ENCODE measurements around the gene RNU6-1.

The RNU6-1 gene

DNA sequence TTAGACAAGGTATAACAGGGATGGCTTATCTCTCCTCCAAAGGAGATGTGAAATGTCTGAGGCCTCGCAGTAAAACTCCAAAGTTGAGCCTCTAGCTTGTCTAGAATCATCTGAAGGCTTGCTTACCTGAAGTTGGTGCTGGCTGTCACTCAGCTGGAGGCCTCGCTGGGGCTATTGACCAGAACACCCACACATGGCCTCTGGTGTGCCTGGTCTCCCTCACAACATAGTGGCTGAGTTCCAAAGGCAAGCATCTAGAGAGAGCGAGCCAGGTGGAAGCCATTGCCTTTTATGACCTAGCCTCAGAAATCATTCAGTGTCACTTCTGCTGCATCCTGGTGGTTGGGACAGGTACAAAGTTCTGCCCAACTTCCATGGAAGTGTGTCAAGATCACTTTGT, 17.4 kb upstream of the RNU6-1 start:
- no peak for DNase-seq (ENCODE audit: low read depth in 2 of 2)

DNA sequence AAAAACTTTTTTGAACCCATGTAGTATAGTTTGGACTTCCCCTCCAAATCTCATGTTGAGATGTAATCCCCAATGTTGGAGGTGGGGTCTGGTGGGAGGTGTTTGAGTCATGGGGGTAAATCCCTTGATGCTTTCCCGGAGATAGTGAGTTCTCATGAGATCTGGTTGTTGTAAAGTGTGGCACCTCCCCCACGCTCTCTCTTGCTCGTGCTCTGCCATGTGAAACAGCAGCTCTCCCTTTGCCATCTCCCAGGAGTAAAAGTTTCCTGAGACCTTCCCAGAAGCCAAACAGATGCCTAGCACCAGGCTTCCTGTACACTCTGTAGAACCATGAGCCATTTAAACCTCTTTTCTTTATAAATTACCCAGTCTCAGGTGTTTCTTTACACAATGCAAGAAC, 16.0 kb upstream of the RNU6-1 start:
- no peak for DNase-seq (ENCODE audit: low read depth in 2 of 2)

DNA sequence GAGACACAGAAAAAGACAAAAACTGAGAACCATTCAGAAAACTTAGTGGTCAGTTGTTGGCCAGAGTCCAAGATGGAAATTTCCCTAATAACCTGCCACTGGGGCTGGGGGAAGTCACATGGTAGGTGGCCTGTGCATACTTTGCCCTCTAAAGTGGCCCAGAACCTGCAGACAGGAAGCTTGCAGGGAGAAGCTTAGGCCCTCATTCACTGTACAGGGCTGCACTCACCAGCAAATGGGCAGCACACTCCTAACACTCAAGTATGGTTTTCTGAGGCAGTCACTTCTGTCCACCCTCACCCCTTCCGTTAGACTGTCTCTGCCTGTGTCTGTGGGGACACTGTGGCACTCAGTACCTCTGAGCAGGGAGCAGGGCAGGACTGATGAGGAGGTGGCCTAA, 14.5 kb upstream of the RNU6-1 start:
- no peak for DNase-seq (ENCODE audit: low read depth in 2 of 2)

DNA sequence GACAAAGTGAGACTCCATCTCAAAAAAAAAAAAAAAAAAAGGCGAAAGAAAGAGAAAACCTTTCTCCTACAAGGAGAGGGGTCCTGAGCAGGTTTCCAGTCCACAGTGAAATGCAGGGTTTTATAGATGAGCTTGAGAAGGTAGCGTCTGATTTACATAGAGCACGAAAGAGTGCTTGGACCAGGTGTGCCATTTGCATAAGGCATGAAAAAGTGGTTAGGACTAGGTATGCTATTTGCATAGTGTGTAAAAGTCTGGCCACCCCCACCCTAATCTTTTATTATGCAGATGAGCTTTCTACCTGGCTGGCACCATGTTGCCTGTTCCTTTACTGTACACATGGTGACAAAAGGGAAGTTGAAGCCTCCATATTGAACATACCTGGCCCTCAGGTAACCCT, 13.6 kb upstream of the RNU6-1 start:
- DNase-seq (ENCODE audit: low read depth in 2 of 2): no peak

DNA sequence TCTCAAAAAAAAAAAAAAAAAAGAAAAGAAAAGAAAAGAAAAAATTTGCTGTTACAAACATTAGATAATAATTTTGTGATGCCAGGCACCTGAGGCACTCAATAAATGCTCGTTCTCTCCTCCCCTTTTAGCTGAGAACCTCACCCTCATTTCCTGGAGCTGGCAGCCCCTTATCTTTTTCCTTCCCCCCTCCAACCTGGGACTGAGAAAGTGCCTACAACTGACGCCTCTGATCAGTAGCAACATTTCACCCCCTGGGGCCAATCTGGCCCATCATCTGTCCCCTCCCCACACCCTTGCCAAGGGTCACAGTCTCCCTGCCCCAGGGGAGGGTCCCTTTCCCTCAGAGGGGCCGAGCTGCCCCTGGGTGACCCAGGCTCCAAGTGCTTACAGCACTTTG, 12.6 kb upstream of the RNU6-1 start:
- no peak for DNase-seq (ENCODE audit: low read depth in 2 of 2)

DNA sequence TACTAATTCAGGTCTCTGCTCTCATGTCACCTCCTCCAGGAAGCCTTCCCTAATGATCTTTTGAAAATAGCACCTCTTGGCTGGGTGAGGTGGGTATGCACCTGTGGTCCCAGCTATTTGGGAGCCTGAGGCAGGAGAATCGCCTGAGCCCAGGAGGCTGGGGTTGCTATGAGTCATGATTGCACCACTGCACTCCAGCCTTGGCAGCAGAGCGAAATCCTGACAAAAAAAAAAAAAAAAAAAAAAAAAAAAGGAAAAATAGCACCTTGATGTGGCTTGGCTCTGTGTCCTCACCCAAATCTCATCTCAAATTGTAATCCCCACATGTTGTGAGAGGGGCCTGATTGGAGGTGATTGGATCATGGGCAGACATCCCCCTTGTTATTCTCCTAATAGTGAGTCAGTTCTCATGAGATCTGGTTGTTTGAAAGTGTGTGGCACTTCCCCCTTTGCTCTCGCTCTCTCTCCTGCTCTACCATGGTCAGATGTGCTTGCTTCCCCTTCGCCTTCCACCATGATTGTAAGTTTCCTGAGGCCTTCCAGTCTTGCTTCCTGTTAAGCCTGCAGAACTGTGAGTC, 11.2 kb upstream of the RNU6-1 start:
- DNase-seq (ENCODE audit: low read depth in 2 of 2): no peak

DNA sequence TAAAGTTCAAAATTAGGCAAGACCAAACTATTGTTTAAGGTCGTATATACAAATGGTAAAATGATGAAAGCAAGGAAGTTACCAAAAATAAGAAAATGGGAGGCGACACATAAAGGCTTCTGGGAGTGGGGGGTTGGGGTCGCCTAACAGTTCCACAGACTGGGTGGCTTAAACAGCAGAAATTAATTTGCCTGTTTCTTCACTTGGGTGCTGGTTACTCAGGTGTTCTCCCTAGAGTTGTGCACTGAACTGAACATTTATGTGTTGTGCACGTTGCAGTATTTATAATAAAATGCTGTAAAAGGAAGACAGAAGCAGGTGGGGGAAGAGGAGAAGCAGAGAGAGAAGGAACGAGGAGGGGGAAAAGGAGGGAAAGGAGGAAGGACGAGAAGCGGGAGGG, 10.5 kb upstream of the RNU6-1 start:
- DNase-seq (ENCODE audit: low read depth in 2 of 2): no peak

DNA sequence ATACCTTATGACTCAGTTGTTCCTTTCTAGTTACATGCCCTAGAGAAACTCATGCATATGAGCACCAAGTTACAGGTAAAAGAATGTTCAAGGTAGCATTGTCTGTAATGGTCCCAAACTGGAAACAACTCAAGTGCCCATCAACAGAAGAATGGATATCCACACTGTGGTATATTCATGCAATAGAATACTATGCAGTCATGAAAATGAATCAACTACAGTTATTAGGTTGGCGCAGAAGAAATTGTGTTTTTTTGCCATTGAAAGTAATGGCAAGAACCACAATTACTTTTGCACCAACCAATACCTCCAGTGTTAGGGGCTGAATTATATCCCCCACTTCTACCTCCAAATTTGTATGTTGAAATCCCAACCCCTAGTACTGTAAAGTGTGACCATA, 9.7 kb upstream of the RNU6-1 start:
- DNase-seq (ENCODE audit: low read depth in 2 of 2): no peak

DNA sequence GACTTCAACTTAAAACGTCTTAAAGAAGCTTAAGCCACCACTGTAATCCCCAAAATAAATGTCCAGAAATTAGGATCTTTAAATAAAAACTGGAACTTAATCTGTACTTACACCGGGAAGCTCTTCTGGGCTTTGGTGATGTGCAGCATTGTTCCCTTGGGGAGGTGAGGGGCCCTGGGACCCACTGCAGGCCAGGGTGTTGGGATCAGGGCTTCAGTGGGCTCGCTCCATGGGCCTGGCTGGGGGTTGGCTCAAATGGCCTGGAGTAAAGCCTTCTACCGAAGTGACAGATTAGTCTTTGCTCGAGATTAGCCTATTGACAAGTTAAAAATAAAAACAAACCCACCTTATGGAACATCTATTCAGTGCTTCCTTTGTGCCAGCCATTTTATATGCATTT, 6.1 kb upstream of the RNU6-1 start:
- no peak for DNase-seq (ENCODE audit: low read depth in 2 of 2)

DNA sequence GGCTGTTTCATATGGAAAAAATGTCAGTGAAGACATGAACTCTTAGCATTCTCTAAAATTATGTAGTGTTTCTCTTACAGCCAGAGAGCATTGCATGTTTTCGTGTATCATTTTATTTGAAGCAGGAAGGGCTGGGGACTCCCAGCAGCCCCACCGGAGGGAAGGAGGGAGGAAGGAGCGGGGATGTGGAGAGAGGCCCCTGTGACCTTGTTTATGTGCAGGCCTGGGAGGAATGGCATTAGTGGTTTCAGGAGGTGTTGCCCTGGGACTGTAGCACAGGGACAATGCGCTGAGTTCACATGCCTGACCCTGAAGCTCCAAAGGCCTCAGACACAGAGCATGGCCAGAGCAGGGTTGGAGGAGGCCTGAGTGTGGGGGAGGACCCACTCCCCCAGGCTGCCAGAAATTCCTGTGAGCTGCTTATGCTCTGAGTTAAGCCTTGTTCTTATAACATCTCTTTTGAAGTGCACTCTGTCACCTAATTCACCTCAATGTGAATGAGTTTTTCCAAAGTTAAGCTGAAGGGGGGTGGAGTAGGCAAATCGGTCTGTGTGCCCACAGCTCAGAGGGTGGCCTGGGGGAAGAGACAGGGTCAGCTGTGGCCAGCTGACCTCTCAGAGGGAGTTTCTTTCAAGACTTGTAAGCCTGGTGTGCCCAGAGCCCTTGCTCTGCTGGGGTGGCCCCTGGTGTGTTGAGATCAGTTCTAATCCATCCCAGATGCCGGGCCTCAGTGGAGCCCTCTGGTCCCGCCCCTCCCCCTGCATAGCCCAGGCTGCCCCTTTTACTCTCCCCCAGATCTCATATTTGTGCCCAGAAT, 3.9 kb upstream of the RNU6-1 start:
- DNase-seq (ENCODE audit: low read depth in 2 of 2): no peak

DNA sequence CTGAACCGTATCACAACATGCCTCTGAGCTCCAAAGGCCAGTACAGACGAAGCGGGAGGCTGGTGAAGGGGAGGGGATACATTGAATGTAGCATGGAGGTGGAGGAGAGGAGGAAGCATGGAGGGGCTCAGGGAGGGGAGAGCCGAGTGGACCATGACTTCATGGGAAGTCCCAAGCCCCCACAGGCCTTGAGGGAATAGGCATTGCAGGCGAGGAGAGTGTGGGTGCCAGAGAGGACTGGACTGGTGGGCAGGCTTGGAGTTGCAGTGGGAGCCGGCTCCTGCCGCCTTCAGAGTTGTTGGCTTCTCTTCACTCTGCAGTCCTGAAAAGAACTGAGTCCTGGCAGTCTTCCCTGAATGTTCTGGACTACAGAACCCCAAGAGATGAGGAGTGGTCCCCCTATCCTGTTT, 3.3 kb upstream of the RNU6-1 start:
- DNase-seq (ENCODE audit: low read depth in 2 of 2): no peak

DNA sequence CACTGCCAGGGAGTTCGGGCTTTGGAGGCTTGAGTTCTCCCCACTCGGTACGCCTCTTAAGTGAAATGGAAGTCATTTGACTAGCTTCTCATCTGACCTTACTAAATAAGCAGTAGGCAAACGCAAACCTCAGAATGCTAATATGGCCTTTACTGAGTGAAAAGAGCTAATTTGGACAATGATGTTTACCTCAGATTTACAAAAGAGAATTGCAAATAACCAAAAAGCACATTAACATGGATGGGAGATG, 1.6 kb upstream of the RNU6-1 start:
- no peak for DNase-seq (ENCODE audit: low read depth in 2 of 2)

DNA sequence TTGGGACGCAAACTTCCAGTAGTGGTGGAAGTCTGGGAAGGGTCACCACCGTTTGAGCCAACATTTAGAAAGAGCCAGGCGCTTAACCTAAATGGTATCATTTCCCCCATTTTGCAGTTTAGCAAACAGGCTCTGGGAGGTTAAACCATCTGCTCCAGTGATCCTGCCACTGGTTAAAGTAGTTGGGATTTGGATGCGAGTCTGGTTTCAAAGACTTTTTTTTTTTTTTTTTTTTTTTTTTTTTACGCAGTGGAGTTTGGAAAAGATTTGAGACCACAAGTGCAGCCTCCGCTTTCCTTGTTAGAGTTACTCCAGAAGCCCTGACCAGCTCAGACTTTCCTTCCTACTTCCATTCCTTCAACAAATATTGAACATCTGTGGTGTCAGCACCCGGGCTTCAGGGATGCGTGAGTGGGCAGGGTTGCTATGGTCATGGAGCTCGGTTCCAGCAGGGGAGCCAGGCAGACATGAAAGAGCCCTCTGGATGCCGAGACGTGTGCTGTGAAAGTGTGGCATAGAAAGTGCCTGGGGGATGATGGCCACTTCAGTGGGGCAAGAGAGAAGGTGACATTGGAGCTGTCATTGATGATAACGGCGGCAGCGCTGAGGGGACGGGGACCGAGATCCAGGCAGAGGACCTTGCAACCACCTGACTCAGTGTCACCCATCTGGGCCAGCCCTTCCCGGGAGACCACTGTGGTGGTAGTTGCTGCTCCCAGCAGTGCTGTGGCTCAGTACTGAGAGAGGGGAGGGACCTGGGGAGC, 1.1 kb upstream of the RNU6-1 start:
- DNase-seq (ENCODE audit: low read depth in 2 of 2): no peak

DNA sequence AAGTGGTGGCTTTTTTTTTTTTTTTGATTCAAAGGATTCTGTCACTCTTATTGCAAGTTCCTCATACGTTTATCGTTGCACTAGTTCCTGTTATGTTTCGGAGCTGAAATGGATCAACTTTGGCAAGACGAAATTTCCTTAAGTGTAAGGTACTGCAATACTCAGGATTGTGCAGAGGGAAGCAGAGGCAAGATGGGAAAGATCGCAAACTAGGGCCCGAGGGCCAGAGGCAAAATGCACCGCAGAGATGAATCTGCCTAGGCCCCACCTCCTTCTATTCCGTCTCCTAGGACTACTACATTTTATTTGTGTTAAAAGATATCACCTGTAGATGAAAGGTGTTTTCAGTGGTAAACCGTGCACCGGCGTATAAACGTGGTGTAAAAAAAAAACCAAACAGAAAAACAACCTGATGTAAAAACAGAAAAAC, 331 bp downstream of the RNU6-1 start:
- no peak for DNase-seq (ENCODE audit: low read depth in 2 of 2)

DNA sequence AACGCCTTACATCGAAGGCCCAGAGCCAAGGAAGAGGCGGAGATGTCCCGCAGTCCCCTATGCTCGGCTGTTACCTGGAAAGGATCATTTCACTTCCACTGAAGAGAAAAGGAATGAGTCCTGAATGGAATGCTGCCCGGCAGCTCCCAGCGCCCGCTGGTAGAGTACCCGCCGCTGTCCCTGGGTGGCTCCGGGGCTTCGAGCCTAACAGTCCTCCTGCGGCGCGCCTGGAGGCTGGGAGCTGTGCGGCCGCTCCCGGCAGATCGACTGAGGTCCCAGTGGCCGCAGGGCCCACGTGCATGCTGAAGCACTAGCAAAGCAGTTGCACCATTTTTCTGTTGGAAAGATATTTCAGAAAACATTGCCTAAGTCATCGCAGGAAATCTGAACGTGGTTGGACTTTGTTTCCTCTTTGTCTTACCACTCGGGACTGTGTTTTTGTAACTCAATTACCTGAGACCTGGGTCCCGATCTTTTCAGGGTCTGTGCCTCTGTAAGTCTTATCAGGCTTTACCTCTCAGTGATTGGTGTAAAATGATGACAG, 984 bp downstream of the RNU6-1 start:
- no peak for DNase-seq (ENCODE audit: low read depth in 2 of 2)

DNA sequence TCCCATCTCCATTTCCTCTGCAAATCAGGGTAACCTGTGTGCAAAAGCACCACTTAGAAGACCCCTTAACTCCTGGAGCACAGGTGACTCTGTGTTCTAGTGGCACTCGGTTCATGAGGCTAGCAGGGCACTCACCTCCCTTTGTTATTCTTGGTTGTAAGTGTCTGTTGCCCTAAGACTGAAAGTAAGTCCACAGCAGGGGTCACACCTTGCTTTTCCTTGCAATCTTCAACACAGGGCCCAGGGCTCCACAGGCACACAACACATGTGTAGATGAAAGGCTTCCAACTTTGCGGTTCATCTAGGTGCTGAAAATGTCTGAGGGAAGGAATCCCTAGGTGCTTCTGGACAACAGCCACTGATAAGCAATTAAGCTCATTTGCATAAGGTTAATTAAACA, 2.9 kb downstream of the RNU6-1 start:
- no peak for DNase-seq (ENCODE audit: low read depth in 2 of 2)

DNA sequence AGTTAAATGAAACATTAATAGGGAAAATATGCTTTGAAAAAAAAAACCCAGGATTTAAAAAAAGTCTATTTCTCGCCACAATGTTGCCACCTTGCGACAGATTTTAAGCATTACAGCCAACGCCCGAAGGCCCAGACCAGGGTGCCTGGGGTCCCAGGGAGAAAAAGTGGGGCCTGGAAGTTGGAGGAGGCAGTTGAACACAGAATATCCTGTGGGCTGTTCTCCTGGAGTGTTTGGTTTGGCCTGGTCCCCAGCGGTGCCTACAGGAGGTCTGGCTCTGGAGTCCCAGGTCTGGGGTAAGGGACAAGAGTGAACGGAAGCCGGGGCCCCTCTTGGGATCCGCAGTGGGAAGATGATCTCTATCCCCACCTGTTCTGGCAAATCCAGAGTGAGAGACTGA, 3.4 kb downstream of the RNU6-1 start:
- DNase-seq (ENCODE audit: low read depth in 2 of 2): no peak

DNA sequence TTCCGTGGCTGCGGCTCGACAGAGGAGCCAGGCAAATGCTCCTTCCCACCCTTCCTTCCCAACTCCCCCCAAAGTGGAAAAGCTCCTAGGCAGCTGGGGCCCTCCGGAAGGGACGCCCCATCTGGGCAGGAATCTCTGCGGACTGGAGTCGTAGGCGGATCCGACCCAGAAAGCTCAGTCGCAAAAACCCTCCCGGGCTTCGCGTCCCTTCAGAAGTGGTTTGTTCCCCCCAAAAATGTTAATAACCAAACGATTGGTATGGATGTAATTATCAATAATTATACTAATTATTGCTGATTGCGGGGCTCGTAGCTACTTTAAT, 3.8 kb downstream of the RNU6-1 start:
- DNase-seq (ENCODE audit: low read depth in 2 of 2): no peak

DNA sequence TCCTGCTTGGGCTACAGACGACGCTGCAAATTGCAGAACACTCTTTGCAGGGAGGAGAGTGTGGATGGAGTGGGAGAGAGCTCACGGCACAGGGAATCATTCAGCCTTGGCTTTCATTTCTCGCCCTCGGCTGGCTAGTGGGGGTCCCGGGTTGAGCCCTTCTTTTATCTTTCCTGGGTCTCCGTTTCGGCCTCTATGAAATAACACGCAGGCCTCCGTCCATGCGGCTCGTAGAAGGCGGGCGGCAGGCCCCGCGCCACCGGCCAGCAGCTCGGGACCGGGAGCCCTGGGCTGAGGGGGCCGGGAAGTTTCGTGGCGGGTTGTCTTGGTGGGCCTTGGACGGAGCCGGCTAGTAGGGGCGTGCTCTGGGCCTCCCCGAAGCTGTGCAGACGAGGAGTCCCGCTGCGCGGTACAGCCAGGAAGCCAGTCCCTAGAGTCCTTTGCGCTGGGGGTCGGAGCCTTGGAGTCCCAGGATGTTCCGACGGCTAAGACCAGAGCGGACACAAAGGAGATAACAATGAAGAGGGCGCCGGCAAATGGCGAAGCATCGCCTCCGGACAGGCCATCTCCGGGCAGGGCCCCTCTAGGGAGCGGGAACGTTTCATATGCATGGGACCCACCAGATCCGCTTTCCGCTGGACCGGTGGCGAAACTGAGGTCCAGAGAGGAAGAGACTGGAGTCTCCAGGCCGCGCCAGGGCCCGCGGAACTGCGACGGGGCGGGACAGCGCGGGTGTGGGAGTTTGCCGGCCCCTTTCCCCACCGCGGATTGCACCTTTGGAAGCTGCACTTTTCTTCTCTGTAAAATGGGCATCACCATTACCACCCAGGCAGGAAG, 4.3 kb downstream of the RNU6-1 start:
- DNase-seq (ENCODE audit: low read depth in 2 of 2): no peak

DNA sequence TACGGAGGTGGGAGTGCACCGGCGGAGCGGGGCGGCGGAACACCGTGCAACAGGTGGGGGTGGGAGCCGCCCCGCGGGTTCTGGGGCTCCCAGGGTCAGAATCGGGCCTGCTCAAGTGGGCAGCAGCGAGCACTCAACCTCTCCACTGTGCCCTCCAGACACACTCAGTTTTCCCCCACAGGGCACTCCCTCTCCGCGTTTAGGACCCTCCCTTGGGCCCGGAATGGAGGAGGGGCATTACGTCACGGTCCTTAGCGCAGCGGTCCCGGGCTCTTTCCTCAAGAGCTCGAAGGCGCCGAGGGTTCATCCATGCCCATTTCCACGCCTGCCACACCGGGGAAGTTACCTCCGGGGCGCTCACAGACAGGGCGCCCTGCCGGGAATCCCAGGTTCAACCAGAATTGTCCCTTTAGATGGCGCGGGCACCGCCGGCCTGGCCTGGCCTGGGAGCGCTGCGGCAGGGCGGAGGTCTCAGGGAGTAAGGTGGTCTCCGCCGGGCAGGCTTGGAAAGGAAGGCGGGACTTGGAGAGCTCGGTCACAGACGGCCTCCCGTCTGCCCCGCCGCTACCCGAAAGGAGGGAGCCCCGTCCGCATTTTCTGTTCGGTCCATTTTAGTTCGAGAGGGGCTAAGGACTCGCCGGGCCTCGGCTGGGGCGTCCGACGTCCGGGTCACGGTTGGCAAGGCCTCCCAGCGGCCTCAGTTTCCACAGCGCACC, 5.1 kb downstream of the RNU6-1 start:
- no peak for DNase-seq (ENCODE audit: low read depth in 2 of 2)

DNA sequence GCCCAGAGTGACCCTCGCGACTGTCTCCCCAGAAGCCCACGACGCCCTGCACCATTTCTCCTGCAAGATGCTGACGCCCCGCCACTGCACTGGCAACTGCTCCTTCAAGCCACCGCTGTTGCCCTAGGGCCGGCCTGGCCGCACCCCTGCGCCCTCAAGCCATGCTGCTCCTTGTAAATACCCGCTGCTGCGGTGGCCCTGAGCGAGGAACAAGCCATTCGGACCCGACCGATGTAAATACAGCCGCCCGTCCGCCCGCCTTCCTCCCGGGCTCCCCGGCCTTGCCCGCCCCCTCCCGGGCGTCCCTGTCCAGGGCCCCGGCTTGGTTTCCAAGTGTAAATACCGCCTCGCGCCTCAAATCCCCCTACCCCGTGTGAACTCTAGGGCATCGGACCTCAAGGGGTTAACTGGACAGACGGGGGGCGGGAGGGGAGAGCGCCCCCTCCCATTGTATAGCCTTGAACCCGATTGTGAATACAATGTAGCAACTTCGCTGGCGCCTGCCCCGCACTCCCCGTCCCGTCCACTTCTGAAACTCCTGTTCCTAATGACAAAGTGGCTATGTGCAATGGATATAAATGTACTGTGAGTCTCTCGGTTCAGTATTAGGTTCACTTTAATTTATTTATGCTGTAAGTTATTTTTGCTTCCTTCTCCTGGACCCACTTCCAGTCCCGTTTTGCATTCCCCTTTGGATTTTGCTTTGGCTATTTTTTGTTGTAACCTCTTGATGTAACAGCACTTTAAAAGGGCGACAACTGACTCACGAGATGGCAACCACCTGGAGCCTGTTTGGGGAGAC, 5.9 kb downstream of the RNU6-1 start:
- DNase-seq (ENCODE audit: low read depth in 2 of 2): no peak
